K562 (cell line): Measurements from ENCODE around the gene COL20A1. TPM values are rescaled to one million over a fixed set of nuclear protein-coding genes. Genes with fewer than 3 reads are reported as not detected.

ENCODE experiments used
- ATAC-seq: fragments of 200-7000 bp; cut with Tn5 transposase; 3 replicates; pipeline ENCODE4 v1.9.1; 2020; ENCODE audit warnings: moderate library complexity
- BruUV-seq: library from RNA; stranded (reverse); fragments of 400-500 nt; replicated peaks from 2 replicates; lab custom pipeline; 2021; lab: Mats Ljungman, UMichigan
- CTCF ChIA-PET: fragments of 300-600 bp; formaldehyde crosslinking; extraction: SDS; loops from one replicate; lab custom pipeline; 2021; ENCODE audit warnings: low intra/inter-chr PET ratio; lab: Yijun Ruan, JAX
- POLR2A ChIA-PET: fragments of 300-600, 350-650 bp; sonication (Branson Sonifier 250); formaldehyde crosslinking; extraction: SDS; loops from one replicate; lab custom pipeline; 2021; ENCODE audit warnings: antibody characterized with exemption, inconsistent platforms; lab: Yijun Ruan, JAX
- DNase-seq, 4 experiments: peaks; one replicate each; pipeline versions ENCODE4 v3.0.0 to v3.0.0-alpha.2; 2011 to 2018; ENCODE audit warnings: low spot score in 3 of 4, mixed read lengths in 3 of 4; ENCODE audit errors: extremely low read depth in 1 of 4
- FAIRE-seq: peaks from 2 replicates; lab custom pipeline; 2011; peaks lifted over from hg19 to GRCh38; lab: Jason Lieb, UNC
- H2AFZ ChIP-seq: 2 replicates; pipeline ENCODE4 v1.6.0; 2011; ENCODE audit warnings: low read depth, low read length, control low read depth, inconsistent platforms
- H3K27ac ChIP-seq: fragments of 200-600 bp; 3 replicates; pipeline ENCODE4 v1.8.0; 2011; ENCODE audit warnings: low read depth, mild to moderate bottlenecking, control low read depth, inconsistent platforms, low read length, moderate library complexity, mixed read lengths; ENCODE audit errors: extremely low read depth
- H3K27me3 ChIP-seq, 2 experiments: fragments of 300-600 bp in 1 of 2; 2 replicates in 1 of 2; 3 replicates in 1 of 2; pipeline versions ENCODE4 v1.6.0 to v1.8.0; 2011; ENCODE audit warnings: inconsistent platforms in 2 of 2, low read length in 2 of 2, mild to moderate bottlenecking in 1 of 2, mixed read lengths in 1 of 2, moderate library complexity in 1 of 2; ENCODE audit not compliant: control insufficient read depth in 2 of 2, insufficient read depth in 2 of 2
- H3K36me3 ChIP-seq: fragments of 300-600 bp; 3 replicates; pipeline ENCODE4 v1.8.0; 2011; ENCODE audit warnings: mild to moderate bottlenecking, low read length, inconsistent platforms; ENCODE audit not compliant: control insufficient read depth, insufficient read depth
- H3K4me1 ChIP-seq, 2 experiments: fragments of 200-600 bp in 1 of 2; replicated peaks in 1 of 2; 2 replicates in 1 of 2; 3 replicates in 1 of 2; pipeline versions ENCODE4 v1.5.1 to v1.8.0; 2011; ENCODE audit warnings: inconsistent platforms in 2 of 2, low read length in 2 of 2, mild to moderate bottlenecking in 1 of 2, mixed read lengths in 1 of 2, moderate library complexity in 1 of 2; ENCODE audit not compliant: control insufficient read depth in 2 of 2, insufficient read depth in 2 of 2
- H3K4me2 ChIP-seq: 2 replicates; pipeline ENCODE4 v1.6.1; 2011; ENCODE audit warnings: low read length, control low read depth, inconsistent platforms, mixed read lengths; ENCODE audit not compliant: insufficient read depth
- H3K4me3 ChIP-seq: fragments of 200-600 bp; sonication (generic), shearing (Covaris generic); 2 replicates; pipeline ENCODE4 v1.5.1; 2016; ENCODE audit warnings: control low read depth, inconsistent platforms
- H3K79me2 ChIP-seq: fragments of 200-600 bp; 3 replicates; pipeline ENCODE4 v1.8.0; 2011; ENCODE audit warnings: low read length, inconsistent platforms; ENCODE audit not compliant: control insufficient read depth, insufficient read depth
- H3K9ac ChIP-seq, 2 experiments: 2 replicates each; pipeline versions ENCODE4 v1.6.0 to v1.6.1; 2011; ENCODE audit warnings: low read depth in 2 of 2, low read length in 2 of 2, control low read depth in 1 of 2, inconsistent platforms in 1 of 2, mild to moderate bottlenecking in 1 of 2, mixed read lengths in 1 of 2; ENCODE audit not compliant: insufficient read depth in 1 of 2
- H3K9me1 ChIP-seq: one replicate; pipeline ENCODE4 v1.6.0; 2011; ENCODE audit warnings: inconsistent platforms, mild to moderate bottlenecking, low read length, moderate library complexity; ENCODE audit not compliant: control insufficient read depth, insufficient read depth
- H3K9me3 ChIP-seq: replicated peaks from 2 replicates; pipeline ENCODE4 v1.5.1; 2011; ENCODE audit warnings: low read depth, low read length, inconsistent platforms; ENCODE audit not compliant: control insufficient read depth, insufficient read depth
- H4K20me1 ChIP-seq: replicated peaks from 2 replicates; pipeline ENCODE4 v1.6.1; 2011; ENCODE audit warnings: low read length, inconsistent platforms, mixed read lengths; ENCODE audit not compliant: control insufficient read depth, insufficient read depth
- BDP1 ChIP-seq: IDR thresholded peaks from 3 replicates; pipeline ENCODE4 v1.6.1; 2011; ENCODE audit not compliant: insufficient read length, insufficient read depth
- DACH1 ChIP-seq: fragments of 450-650 bp; IDR thresholded peaks from 2 replicates; pipeline ENCODE4 v1.6.1; 2018; ENCODE audit not compliant: partially characterized antibody
- ETS2 ChIP-seq: IDR thresholded peaks from 2 replicates; pipeline ENCODE4 v1.6.1; 2016; ENCODE audit warnings: borderline replicate concordance, missing genetic modification characterization, mild to moderate bottlenecking, moderate library complexity, missing compliant biosample characterization; ENCODE audit not compliant: poor library complexity, severe bottlenecking
- KDM2B ChIP-seq: fragments of 250-450 bp; sonication (Bioruptor Pico); IDR thresholded peaks from 2 replicates; pipeline ENCODE4 v1.8.0; 2021; ENCODE audit warnings: mild to moderate bottlenecking, moderate library complexity
- MYC ChIP-seq, 2 experiments: fragments of 250-450 bp in 1 of 2; sonication (Bioruptor Pico) in 1 of 2; IDR thresholded peaks; 2 replicates each; pipeline versions ENCODE4 v1.5.1 to v1.6.1; 2012 to 2021; ENCODE audit warnings: low read depth in 2 of 2, borderline replicate concordance in 1 of 2, improper control_type of control experiment in 1 of 2, low read length in 1 of 2, mild to moderate bottlenecking in 1 of 2, moderate library complexity in 1 of 2
- RBM25 ChIP-seq: fragments of 200-400 bp; formaldehyde crosslinking; IDR thresholded peaks from 2 replicates; pipeline ENCODE4 v1.6.1; 2018; ENCODE audit warnings: low read length, low read depth, moderate library complexity; ENCODE audit not compliant: severe bottlenecking
- ZNF239 ChIP-seq: fragments of 250-450 bp; sonication (Bioruptor Pico); IDR thresholded peaks from 2 replicates; pipeline ENCODE4 v1.4.0; 2020; ENCODE audit warnings: mild to moderate bottlenecking
- ZNF766 ChIP-seq: fragments of 200-800 bp; sonication (Bioruptor generic); conservative IDR thresholded peaks from 2 replicates; pipeline ENCODE4 v1.6.1; 2016; ENCODE audit warnings: missing genetic modification characterization, missing compliant biosample characterization
- WGBS: fragments of 100-300 bp; shearing (Covaris generic); methylation state at CpG from one replicate; pipeline ENCODE4 v1.1.6; 2016; ENCODE audit warnings: low coverage, mixed read lengths; ENCODE audit not compliant: insufficient coverage; ENCODE audit errors: missing lambda C conversion rate; 5-methylcytosine and 5-hydroxymethylcytosine counted together
- in situ Hi-C: fragments of 300-500 bp; cut with MboI; formaldehyde crosslinking; loops from 4 replicates; pipeline ENCODE4 v1.15.0; 2018; ENCODE audit warnings: inconsistent platforms, mixed read lengths
- intact Hi-C: fragments of 100-400 bp; cut with micrococcal nuclease; formaldehyde crosslinking; loops from 2 replicates; pipeline ENCODE4 v1.14.2; 2022
- polyA plus RNA-seq, 8 experiments: library from polyadenylated mRNA; depleted of rRNA in 4 of 8; stranded (reverse) in 5 of 8; unstranded in 3 of 8; fragments of >200 nt; fragmentation: Nextera tagmentation in 2 of 8; fragmentation: Illumina TruSeq in 1 of 8; extraction: Ambion mirVana in 2 of 8; extraction: Trizol in 1 of 8; gene quantifications; 2 replicates each; pipeline versions ENCODE4 v1.2.1 to v1.2.3, GENCODE V29; 2011 to 2014; ENCODE audit warnings: inconsistent platforms in 1 of 8, missing spikeins in 1 of 8
- total RNA-seq, 7 experiments: library from RNA; depleted of rRNA in 6 of 7; stranded (reverse); fragments of >200 nt in 6 of 7; fragmentation: Illumina TruSeq in 2 of 7; extraction: Trizol in 2 of 7; gene quantifications; 2 replicates each; pipeline versions ENCODE4 v1.2.1 to v1.2.3, GENCODE V29; 2011 to 2021; ENCODE audit warnings: low replicate concordance in 1 of 7

The COL20A1 gene
- total and polyA plus RNA-seq, 9 of the 15 experiments (the other 6 are each of a cell fraction or from before 2014, with no cell fraction given) = not detected

GRCh38 chr20:63319164-63320040 is 26.4 kb downstream of the COL20A1 start:
- TF ChIP-seq BDP1 = no peak
- TF ChIP-seq MYC (IDR thresholded peaks at IDR 0.05; ENCODE audit: low read depth, low read length) = no peak
- TF ChIP-seq MYC (CRISPR knock-in tag; IDR thresholded peaks at IDR 0.05; ENCODE audit: borderline replicate concordance, low read depth) = no peak
- no peak for TF ChIP-seq KDM2B (CRISPR knock-in tag)
- no peak for TF ChIP-seq DACH1
- TF ChIP-seq RBM25 = no peak
- no peak for TF ChIP-seq ETS2 (tag)
- TF ChIP-seq ZNF239 (CRISPR knock-in tag) = no peak
- TF ChIP-seq ZNF766 (CRISPR knock-in tag) = no peak
- H4K20me1 ChIP-seq = no peaks in the 10 kb centered on the region; the same call in 1 of the 2 replicates
- H3K4me3 ChIP-seq = no peak overlapping the region
- no peaks in the 10 kb centered on the region for H3K9me1 ChIP-seq
- no peaks in the 10 kb centered on the region for H3K36me3 ChIP-seq
- no peak overlapping the region for H3K9ac ChIP-seq
- POLR2A ChIA-PET = interaction anchor here (0.5 kb wide), 1 partner anchor 434 kb away, joined by 3 read pairs; no protein-coding TSS in a partner anchor
- no peaks in the 10 kb centered on the region for H3K79me2 ChIP-seq
- 3% methylated on average over 20 of the region's 25 CpGs for WGBS
- no TSS peak for BruUV-seq
- CTCF ChIA-PET = no interaction called here
- ATAC-seq = no peak
- in situ Hi-C loops (no loop called here), intact Hi-C loops (no loop called here)
- no peak for FAIRE-seq
- H2AFZ ChIP-seq = no peak overlapping the region
- H3K4me2 ChIP-seq = no peak overlapping the region
- H3K27ac ChIP-seq = no peak overlapping the region
- peaks cover 14 to 61% of the 10 kb centered on the region in 2 experiments; a peak in 4 of 5 replicates for H3K27me3 ChIP-seq
- peaks cover 0 to 30% of the 10 kb centered on the region in 2 experiments; a peak in 2 of 5 replicates for H3K4me1 ChIP-seq
- no peaks in the 10 kb centered on the region for H3K9me3 ChIP-seq
- DNase-seq = no peak
